ENCODE results near the gene ADAM12.

GRCh38 chr10:126143117-126143516, 245.2 kb downstream of the ADAM12 start:
- no peak for TF ChIP-seq EZH2phosphoT487 (IDR thresholded peaks at IDR 0.05; ENCODE audit: low read depth)
- TF ChIP-seq, protein P1, sequence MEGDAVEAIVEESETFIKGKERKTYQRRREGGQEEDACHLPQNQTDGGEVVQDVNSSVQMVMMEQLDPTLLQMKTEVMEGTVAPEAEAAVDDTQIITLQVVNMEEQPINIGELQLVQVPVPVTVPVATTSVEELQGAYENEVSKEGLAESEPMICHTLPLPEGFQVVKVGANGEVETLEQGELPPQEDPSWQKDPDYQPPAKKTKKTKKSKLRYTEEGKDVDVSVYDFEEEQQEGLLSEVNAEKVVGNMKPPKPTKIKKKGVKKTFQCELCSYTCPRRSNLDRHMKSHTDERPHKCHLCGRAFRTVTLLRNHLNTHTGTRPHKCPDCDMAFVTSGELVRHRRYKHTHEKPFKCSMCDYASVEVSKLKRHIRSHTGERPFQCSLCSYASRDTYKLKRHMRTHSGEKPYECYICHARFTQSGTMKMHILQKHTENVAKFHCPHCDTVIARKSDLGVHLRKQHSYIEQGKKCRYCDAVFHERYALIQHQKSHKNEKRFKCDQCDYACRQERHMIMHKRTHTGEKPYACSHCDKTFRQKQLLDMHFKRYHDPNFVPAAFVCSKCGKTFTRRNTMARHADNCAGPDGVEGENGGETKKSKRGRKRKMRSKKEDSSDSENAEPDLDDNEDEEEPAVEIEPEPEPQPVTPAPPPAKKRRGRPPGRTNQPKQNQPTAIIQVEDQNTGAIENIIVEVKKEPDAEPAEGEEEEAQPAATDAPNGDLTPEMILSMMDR (IDR thresholded peaks at IDR 0.05; ENCODE audit: low read depth, low read length): no peak

Data from OCI-LY3 (cell line).